HuH-7.5 (cell line): ENCODE measurements around the gene CNTN4.
A peak's percentile ranks its signal among the peaks of the same experiment; 100 is the strongest.

Experiments
- DNase-seq: peaks from one replicate; pipeline ENCODE4 v3.0.0; 2011; ENCODE audit warnings: low spot score

Gene CNTN4

DNA sequence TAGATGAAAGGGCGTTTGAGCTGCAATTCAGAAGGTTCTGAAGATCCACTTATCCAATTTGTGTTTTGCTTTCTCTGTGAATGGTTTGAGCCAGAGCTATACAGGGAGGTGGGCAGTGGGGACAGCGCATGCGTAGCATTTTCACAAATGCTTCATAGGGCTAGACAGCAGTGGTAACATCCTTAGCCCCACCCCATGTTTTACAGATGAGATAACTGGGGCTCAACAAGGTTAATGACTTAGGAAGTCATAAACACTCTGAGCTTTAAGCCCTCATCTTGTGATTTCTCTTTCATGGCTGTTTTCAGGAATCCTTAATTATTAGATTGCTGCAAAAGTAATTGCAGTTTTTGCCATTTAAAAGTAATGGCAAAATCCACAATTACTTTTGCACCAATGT lies 602.8 kb downstream of the CNTN4 start:
- no peak for DNase-seq

DNA sequence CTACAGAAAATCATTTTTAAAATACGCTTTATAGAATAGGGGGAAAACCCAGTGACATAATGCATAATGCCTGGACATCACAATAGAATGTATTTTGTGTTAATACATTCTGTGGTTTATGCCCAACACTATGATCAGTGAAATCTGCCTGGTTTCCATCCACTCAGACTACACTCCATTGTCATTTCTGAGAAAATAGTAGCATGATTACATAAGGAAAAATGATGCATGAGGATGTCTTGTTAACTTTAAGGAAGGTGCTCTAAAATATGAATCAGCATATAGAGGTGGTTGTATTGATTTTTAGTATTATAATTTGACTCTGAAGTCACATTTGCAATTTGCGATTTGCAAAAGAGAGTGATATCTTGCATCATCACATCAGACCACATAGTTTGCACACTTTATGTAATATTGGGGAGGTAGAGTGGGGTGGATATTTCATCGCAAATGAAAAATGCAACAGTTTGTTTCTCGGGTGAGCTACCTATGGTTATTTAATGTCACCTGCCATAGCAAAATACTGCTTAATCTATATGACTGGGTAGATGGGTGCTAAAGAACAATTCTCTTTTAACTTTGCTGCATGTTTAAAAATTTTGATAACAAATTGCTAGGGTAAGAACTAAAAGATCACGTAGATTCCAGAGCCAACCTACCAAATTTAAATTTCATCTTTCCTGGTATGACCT lies 607.6 kb downstream of the CNTN4 start:
- DNase-seq = no peak

GRCh38 chr3:2706836-2707210 lies 608.2 kb downstream of the CNTN4 start:
- no peak for DNase-seq

DNA sequence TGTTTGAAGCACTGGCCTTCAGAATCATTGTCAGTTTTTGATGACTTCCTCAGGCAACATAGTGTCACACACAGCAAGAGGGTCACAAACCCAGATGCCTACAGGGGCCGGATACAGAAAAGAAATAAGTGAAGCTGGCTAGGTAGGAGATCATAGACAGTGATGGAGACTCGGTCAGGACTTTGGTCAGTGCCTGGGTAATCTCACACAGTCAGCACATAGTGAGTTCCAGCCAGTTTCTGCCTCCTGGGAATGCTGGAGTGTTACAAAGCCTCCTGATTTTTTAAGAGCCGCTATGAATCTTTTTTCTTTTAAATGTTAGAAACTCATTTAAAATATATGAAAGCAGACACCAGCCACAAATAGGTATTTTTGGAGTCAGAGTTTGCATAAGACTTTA lies 612.4 kb downstream of the CNTN4 start:
- no peak for DNase-seq

DNA sequence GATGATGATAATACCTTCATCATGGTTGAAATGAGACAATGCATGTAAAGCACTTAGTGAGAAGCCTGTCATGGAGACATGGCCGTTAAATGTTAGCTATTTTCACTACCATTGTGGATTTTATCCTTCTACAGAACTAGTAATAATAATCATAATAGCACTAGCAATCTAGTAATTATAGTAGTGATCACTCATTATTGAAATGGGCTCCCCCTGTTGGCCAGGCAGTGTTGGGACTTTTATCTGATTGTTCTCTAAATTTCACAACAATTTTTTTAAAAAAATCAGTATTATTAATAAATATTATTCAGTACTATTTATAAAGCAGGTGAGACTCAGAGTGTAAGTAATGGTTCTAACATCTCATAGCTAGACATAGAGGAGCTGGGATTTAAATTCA lies 615.3 kb downstream of the CNTN4 start:
- no peak for DNase-seq

GRCh38 chr3:2714834-2715233 lies 616.2 kb downstream of the CNTN4 start:
- DNase-seq = no peak

DNA sequence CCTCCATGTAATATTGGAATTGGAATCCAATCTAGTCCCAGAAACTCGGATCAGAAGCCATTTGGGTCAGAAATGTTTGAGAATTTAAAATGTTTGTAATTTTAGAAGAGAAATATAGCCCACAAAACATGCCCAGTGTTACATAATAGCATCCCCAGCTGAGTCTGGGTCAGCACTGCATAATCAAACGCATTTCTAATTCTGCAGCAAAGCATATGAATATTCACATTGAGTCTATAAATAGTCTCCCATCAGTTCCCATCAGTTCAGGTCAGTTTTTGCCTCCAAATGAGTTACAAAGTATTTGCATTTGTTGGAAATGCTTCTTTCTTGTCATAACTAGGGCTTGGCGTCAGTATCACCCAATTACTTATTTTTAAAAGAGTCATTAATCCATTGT lies 628.4 kb downstream of the CNTN4 start:
- no peak for DNase-seq

DNA sequence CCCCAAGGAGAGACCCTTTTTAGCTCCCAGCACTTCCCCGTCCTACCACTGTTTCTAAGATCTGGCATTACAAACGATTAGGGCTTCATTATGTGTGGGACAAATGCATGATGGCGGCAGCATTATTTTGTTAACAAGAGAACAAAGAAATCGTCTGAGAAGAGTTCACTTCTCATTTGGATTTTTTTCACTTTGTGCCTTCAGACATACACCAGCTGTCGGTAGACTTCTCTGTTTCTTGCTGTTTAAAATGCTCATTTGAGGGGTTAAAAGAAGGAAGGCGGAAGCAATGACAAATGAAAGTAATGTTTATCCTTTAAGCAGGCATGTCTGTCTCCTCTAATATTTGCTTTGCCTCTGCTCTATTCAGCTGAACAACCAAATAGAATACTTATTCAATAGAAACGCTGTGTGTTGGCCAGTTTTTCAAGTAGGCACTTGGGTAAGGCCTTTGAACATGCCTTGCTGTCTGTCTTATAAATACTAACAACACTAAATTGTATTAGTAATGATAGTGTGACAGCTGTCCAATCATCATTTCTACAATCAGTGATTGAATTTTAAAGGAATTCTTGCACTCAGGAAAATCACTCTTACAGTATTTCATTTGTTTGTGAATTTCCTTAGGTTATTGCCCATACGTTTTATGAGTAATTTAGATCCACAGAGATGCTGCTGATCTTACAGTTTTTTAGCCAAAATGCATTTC lies 629.1 kb downstream of the CNTN4 start:
- DNase-seq = no peak

GRCh38 chr3:2731843-2732242 lies 633.2 kb downstream of the CNTN4 start:
- no peak for DNase-seq

GRCh38 chr3:2735392-2735894 lies 636.8 kb downstream of the CNTN4 start:
- DNase-seq = no peak

GRCh38 chr3:2741516-2741915 lies 642.9 kb downstream of the CNTN4 start:
- no peak for DNase-seq

- DNase-seq = peak; percentile 19
Observed at GRCh38 chr3:2765002-2765579, 666.4 kb downstream of the CNTN4 start.

DNA sequence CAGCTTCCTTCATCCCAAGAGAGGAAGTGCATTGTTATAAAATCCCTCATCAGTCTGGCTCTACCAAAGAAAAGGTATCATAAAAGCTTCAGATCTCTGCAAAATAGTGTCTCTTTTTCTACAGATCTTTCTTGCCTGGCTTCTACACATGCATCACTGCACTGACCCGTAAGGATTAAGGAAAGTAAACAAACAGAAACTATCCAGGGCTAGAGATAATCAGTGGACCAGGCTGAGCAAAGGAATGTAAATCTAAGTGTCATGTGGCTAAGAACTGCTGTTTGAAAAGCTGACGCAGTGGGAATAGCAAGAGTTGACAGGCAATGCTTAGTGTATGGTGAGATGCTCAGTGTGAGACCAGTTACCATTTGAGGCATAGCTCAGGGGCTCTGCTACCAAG lies 671.8 kb downstream of the CNTN4 start:
- peak; percentile 34 for DNase-seq

GRCh38 chr3:2771193-2771592 lies 672.5 kb downstream of the CNTN4 start:
- no peak for DNase-seq

DNA sequence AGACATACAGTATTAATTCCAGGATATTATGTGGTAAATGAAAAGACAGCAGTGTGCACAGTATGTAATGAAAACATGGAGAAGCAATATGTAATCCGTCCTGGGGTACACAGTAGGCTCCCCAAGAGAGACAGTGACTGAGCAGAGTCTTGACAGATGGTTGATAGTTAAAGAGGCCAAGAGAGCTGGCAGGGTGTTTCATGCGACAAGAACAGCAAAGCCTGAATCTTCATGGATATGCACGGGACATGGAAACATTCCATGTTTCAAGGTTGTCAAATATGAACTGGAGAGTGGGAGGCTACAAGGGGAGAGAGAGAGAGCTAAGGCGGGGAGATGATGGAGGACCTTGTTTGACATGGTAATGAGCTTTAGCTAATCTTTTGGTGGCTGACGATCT lies 673.1 kb downstream of the CNTN4 start:
- no peak for DNase-seq

- DNase-seq = no peak
Observed at GRCh38 chr3:2772803-2773202, 674.1 kb downstream of the CNTN4 start.

DNA sequence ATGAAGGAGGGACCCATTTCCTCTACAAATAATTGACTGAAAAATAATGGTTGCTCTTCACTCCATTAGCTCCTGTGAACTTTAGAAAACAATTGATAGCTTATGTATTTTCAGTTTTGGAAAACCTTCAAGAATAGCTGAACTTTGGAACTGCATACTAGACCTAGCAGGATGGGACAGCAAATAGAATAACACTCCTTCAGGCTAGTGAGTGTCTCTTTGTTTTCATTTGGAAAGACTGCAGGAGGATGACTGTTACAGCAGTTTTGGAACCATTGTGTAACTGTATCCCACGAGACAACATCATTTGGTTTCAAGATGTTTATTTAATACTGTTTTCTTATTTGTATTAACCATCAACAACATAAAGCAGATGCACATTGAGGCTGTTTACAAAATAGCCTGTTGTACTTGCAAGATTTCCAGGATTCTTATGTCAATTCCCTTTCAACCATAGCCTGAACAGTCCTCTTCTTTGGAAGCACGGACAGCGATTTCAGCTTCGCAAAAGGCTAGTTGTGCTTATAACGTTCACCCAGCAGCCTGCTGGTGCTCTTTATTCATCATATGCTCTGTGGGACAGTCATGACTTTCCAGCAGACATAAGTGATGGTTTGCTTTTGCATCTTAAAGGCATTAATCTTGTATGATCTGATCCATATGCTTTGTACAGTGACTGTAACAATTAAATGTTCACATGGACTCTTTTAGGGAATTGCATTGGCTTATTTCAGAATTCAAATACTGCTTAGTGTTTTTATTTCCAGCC lies 676.0 kb downstream of the CNTN4 start:
- no peak for DNase-seq

GRCh38 chr3:2783261-2783660 lies 684.6 kb downstream of the CNTN4 start:
- DNase-seq = no peak

- no peak for DNase-seq
Observed at GRCh38 chr3:2784627-2785026, 686.0 kb downstream of the CNTN4 start.

- no peak for DNase-seq
Observed at GRCh38 chr3:2790266-2790815, 691.7 kb downstream of the CNTN4 start.

DNA sequence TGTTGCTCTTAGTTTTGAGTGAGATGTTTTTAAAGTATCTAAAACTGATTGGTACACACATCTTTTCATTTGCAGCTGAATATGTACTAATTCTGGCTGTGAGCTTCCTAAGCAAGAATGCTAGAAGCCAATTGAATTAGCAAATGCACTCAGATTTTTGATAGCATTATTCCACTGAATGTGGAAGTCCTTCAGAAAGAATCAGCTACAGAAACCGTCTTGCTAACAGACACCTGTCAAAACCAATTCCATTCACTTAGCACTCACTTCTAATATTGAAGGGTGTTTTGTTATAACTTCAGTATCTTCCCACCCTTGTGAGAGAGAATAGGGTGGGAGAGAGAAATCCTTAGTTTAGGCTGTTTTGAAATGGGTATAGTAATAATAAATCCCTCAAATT lies 693.8 kb downstream of the CNTN4 start:
- DNase-seq = no peak

- DNase-seq = no peak
Observed at GRCh38 chr3:2793987-2794386, 695.3 kb downstream of the CNTN4 start.
